ENCODE measurements around the gene SLC22A1.
"Not testable (repeated sequence)": the region's sequence is repeated elsewhere in the genome, so short reads cannot be mapped to it uniquely, and the experiment has no call there.

Gene SLC22A1

DNA sequence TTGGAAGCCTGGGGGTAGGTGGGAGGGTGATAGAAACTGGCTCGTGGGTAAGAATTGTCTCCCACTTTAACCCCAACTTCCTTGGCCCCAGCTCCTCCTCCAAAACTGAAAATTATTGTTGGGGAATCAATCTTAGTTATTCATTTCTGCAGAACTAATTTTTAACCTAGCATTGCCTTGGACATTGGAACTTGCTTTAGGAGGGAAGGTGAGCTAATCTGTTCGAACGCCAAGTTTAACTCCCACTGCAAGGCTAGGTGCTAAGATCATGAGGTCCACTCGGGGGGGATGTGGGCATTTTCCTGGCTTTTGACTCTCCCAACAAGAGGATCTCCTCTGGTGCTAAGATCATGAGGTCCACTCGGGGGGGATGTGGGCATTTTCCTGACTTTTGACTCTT, 3.5 kb downstream of the SLC22A1 start:
- not testable (repeated sequence) for DNase-seq

GRCh38 chr6:160127270-160128124, 5.9 kb downstream of the SLC22A1 start:
- DNase-seq, result no peak

DNA sequence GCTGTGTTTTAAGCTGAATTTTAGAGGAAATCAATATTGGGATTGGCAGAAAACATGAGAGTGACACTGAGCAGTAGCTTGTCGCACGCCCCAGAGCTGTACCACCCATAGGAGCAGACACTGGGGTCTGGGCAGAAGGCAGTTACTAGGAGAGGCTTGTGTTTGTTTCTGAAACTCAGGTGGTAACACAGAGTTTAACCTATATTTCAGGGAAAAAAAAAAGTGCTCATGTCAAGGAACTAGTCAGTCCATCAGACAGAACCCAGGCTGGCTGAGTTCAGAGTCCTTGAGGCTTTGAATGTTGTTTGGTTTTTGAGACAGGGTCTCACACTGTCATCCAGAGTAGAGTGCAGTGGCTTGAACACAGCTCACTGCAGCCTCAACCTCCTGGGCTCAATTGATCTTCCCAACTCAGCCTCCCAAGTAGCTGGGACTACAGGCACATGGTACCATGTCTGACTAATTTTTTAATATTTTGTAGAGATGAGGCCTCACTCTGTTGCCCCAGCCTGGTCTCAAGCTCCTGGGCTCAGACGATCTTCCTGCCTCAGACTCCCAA, 6.6 kb downstream of the SLC22A1 start:
- DNase-seq, result no peak

DNA sequence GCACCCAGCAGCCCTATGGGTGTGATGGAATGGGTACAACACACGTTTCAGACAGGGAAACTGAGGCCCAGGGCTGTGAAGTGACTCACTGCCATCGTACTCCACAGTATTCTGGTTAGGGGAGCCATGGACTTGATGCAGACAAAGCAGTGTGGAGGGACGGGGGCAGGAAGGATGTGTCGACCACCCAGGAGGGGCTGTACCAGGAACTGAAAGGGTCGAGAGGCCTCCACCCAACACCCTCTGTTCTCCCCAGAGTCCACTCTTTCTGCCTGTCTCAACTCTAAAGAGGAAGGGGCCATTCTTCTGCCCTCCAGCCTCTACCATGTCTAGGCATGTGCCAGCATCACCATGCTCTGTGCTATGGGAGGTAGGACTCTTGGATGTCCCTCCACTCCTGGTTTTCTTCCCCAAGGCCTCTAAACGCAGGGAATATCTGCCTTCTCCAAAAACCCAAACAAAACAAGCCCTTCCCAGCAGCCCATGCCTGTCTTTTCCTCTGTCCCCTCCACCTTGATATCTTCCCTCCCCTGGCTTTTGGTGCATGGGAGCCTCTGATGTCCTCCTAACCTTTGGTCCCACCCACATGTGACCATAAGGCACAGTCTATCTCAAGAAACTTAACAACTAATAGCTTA, 7.4 kb downstream of the SLC22A1 start:
- DNase-seq, result no peak

DNA sequence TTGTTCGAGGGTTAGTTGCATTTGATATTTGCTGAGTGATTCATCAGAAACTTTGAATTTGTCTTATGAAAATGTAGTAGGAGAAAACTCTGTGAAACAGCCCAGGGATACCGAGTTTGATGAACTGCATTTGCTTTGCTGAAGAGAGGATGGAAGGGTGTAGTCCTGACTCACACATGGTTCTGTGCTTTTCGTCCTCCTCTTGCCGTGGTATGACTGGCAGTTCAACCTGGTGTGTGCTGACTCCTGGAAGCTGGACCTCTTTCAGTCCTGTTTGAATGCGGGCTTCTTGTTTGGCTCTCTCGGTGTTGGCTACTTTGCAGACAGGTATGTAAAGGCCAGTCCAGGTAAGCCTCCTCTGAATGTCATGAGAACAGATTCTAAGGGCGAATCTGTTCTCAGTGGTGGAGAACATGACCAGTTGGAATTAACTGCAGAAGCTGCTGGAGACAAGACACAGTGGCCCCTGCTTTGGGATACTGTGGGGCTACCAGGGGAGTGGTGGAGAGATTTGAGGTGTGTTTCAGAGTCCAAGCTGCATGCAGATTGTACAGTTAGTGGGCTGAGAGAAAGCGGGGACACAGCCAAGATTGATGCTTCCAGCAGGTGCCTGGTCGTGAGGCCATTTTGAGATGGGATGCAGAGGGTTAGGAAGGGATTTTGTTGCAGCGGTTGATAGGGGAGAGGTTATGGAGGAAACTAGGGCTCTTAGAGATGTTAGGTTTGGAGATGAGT, 8.4 kb downstream of the SLC22A1 start:
- no peak for DNase-seq

DNA sequence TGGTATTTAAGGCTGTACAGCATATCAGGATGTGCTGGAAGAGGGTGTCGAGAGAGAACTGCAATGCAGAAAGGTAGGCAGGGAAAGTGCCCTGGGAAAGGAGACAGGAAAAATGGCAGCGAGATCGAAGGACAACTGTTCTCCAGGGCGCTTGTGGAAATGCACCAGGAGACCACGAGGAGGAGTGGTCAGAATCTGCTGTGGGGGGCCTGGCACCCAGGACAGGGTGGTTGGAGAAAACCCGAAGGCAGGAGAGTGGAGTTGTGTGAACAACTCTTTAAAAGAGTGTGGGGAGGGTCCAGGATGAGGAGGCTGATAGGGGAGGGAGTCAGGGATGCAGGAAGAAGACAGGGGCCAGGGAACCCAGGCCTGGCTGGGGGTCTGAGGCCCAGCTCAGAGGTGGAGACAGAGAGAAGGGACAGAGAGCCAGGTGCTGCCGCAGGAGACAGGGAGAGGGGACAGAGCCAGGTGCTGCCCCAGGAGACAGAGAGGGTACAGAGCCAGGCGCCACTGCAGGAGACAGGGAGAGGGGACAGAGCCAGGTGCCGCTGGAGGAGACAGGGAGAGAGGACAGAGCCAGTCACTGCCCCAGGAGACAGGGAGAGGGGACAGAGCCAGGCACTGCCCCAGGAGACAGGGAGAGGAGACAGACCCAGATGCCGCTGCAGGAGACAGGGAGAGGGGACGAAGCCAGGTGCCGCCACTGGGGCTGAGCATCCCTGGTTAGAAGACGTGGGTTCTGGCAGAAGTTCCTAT, 9.3 kb downstream of the SLC22A1 start:
- no peak for DNase-seq

DNA sequence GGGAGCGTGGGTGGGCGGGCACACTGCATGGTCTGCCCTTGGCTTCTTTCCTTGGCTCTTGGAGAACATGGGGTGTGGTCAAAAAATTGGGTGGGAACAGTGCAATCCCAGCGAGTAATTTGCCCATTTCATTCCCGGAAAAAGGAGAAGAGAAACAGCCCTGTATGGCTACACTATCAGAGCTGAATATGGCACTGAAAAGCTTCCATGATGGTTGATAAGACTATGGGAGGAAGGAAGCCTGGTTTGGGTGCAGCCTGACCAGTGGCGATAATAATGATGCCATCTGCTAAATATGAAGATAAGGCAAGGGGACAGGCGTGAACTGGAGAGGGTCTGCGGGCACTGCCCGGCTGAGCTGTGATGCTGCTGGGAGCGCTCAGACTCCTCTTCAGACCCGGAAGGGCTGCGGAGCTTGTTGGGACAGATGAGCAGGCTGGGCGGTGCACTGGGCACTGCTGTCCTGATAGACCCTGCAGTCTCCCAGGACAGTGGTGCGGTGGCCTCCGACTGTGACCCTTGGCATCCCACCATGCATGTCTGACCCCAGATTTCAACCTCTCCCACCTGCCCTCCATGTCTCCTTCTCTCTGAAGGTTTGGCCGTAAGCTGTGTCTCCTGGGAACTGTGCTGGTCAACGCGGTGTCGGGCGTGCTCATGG, 10.2 kb downstream of the SLC22A1 start:
- no peak for DNase-seq

GRCh38 chr6:160132297-160132637, 10.7 kb downstream of the SLC22A1 start:
- DNase-seq, result no peak

GRCh38 chr6:160132776-160133338, 11.2 kb downstream of the SLC22A1 start:
- no peak for DNase-seq

DNA sequence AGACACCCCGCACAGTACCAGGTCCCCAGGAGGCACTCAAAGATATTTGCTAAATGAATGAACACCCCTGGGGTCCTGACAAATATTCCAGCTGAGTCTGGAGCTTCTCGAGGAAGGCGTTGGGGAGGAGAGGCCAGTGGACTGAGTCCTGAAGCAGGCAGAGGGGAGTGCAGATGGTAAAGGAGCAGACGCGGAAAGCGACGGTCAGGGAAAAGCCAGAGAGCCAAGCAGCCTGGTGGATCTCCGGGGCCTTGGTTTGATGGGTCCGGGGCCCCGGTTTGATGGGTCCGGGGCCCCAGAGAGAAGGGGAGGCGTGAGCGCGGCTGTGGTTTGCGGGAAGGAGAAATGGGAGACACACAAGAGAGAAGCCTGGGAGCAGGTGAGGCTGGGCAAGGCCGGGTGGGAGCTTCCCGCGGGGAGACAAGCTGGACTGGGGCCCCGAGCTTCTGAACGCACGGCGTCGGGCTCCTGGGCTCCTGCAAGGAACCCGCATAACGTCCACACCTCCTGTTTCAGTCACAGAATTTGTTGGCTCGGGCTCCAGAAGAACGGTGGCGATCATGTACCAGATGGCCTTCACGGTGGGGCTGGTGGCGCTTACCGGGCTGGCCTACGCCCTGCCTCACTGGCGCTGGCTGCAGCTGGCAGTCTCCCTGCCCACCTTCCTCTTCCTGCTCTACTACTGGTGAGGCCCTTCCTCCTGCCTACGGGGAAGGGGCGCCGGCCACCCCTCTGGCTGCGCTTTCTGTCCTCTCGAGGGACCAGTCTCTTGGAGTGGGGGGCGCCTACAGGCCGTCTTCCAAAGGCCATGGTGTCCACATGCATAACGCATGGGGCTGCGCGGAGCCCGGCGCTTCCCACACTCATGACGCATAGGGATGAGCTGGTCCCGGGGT, 12.1 kb downstream of the SLC22A1 start:
- no peak for DNase-seq

DNA sequence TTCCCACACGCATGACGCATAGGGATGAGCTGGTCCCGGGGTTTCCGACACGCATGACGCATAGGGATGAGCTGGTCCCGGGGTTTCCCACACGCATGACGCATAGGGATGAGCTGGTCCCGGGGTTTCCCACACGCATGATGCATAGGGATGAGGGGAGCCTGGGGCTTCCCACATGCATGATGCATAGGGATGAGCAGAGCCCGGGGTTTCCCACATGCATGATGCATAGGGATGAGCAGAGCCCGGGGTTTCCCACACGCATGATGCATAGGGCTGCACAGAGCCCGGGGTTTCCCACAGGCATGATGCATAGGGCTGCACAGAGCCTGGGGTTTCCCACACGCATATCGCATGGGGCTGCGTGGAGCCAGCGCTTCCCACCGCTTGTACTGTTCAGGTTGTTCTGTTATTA, 12.7 kb downstream of the SLC22A1 start:
- DNase-seq, result not testable (repeated sequence)

- no peak for DNase-seq
Observed at GRCh38 chr6:160134779-160135547, 13.3 kb downstream of the SLC22A1 start.

GRCh38 chr6:160135907-160136655, 14.5 kb downstream of the SLC22A1 start:
- DNase-seq, result no peak

- DNase-seq, result no peak
Observed at GRCh38 chr6:160137130-160137988, 15.7 kb downstream of the SLC22A1 start.

DNA sequence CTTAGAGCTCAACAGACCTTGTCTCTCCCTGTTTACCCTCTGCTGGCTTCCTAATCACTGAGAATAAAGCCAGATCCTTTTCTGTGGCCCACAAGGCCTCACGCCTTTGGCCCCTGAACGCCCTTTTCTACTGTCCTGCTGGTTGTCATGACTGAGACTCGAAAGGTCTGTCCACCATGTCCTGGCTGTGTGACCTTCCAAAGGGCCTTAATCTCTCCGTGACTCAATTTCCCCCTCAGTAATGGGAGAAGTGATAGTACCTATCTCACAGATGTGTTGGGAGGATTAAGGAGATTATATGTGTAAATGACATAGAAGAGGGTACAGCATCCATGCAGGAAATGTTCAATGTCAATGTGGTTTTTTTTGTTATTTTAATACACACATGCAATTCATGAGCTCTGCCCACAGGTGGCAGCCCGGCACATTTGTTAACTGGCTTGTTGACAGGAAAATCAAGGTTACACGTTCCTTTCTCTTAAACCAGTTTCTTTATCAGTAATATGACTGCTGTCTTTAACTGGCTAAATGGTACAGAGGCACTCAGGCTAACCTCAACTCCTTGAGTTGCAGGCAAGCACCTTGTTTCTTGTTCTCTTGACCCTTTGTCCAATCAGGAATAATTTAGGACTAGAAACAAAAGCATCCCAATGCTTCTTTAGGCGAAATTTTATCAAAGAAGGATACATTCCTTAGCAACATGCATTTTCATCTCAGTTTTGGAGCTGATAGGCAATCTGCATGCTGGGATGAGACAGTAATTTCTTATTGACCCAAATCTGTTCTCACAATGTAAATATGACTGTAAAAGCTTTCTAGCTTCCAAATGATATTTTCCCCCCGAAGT, 16.6 kb downstream of the SLC22A1 start:
- DNase-seq, result peak; percentile 53

GRCh38 chr6:160138839-160139419, 17.3 kb downstream of the SLC22A1 start:
- DNase-seq, result no peak

- DNase-seq, result no peak
Observed at GRCh38 chr6:160139420-160139851, 17.8 kb downstream of the SLC22A1 start.

Data from activated effector memory CD4-positive, alpha-beta T cell treated with Interleukin-2 at 50 U/mL for 16 hours (primary cell).